ENCODE results near the gene MEGF11. TPM values are rescaled to one million over a fixed set of nuclear protein-coding genes. Genes with fewer than 3 reads are reported as not detected.
A peak's percentile ranks its signal among the peaks of the same experiment; 100 is the strongest.

The MEGF11 gene
- total RNA-seq, 2 donors from 2014 or later: not detected

- DNase-seq: peak; percentile 34 to 65 (median 52)
- intact Hi-C loops (cut with DNase I): no loop called here
- H3K27me3 ChIP-seq: no peaks in the 10 kb centered on the region
Observed at GRCh38 chr15:65981837-65982626, 271.5 kb downstream of the MEGF11 start.

GRCh38 chr15:65980824-65981456 is 272.6 kb downstream of the MEGF11 start:
- 60 to 86% methylated on average over 1 to 5 of the region's 5 CpGs for WGBS, 2 donors
- DNase-seq: peak; percentile 75 to 86 (median 78)
- intact Hi-C loops (cut with DNase I): no loop called here
- peak; percentile 85 for ATAC-seq
- no peak overlapping the region for H3K27ac ChIP-seq
- no peak overlapping the region for H3K4me3 ChIP-seq
- H3K36me3 ChIP-seq (replicated peaks in 1 of 2; ENCODE audit: insufficient read depth in 1 of 2, low read depth in 2 of 2): no peaks in the 10 kb centered on the region
- H3K9me3 ChIP-seq: no peaks in the 10 kb centered on the region
- TF ChIP-seq POLR2A (IDR thresholded peaks at IDR 0.05): no peak
- peak; percentile 56 to 90 (median 82) for TF ChIP-seq CTCF (IDR thresholded peaks at IDR 0.05)
- H3K4me1 ChIP-seq: peaks cover 9% of the 10 kb centered on the region
- H3K27me3 ChIP-seq: no peaks in the 10 kb centered on the region

More at GRCh38 chr15:65981837-65982626, 271.5 kb downstream of the MEGF11 start:
- 10 to 80% methylated on average over 1 to 40 of the region's 42 CpGs for WGBS, 2 donors
- Histone ChIP-seq H3K36me3 (replicated peaks in 1 of 2; ENCODE audit: insufficient read depth in 1 of 2, low read depth in 2 of 2) (no peaks in the 10 kb centered on the region), H3K27ac (no peak overlapping the region), H3K9me3 (no peaks in the 10 kb centered on the region), H3K4me1 (peaks cover 10% of the 10 kb centered on the region), H3K4me3 (no peak overlapping the region)
- ATAC-seq: peak; percentile 59
- peak in 2 of 7 experiments; percentile 12 to 13 for TF ChIP-seq CTCF (IDR thresholded peaks at IDR 0.05)
- TF ChIP-seq POLR2A (IDR thresholded peaks at IDR 0.05): no peak

- Histone ChIP-seq H3K36me3 (replicated peaks in 1 of 2; ENCODE audit: insufficient read depth in 1 of 2, low read depth in 2 of 2) (no peaks in the 10 kb centered on the region), H3K4me1 (no peaks in the 10 kb centered on the region), H3K9me3 (no peaks in the 10 kb centered on the region), H3K27ac (no peak overlapping the region), H3K27me3 (no peaks in the 10 kb centered on the region), H3K4me3 (no peak overlapping the region)
- intact Hi-C loops (cut with DNase I): loop anchor here (10.0 kb wide), 1 partner anchor 205 kb away; no protein-coding TSS in a partner anchor
- ATAC-seq (no peak), DNase-seq (no peak)
- 31 to 38% methylated on average over 2 of the region's 2 CpGs for WGBS, 2 donors
- no peak for TF ChIP-seq POLR2A (IDR thresholded peaks at IDR 0.05)
- no peak for TF ChIP-seq CTCF (IDR thresholded peaks at IDR 0.05)
Observed at GRCh38 chr15:65979837-65980236, 273.7 kb downstream of the MEGF11 start.

- no peaks in the 10 kb centered on the region for H3K9me3 ChIP-seq
- H3K27me3 ChIP-seq: no peaks in the 10 kb centered on the region
- intact Hi-C loops (cut with DNase I): loop anchor here (10.0 kb wide), 1 partner anchor 205 kb away; no protein-coding TSS in a partner anchor
- ATAC-seq (no peak), DNase-seq (no peak)
- 75 to 81% methylated on average over 6 to 7 of the region's 7 CpGs for WGBS, 2 donors
- no peaks in the 10 kb centered on the region for H3K36me3 ChIP-seq (replicated peaks in 1 of 2; ENCODE audit: insufficient read depth in 1 of 2, low read depth in 2 of 2)
- no peak overlapping the region for H3K4me3 ChIP-seq
- no peak for TF ChIP-seq CTCF (IDR thresholded peaks at IDR 0.05)
- TF ChIP-seq POLR2A (IDR thresholded peaks at IDR 0.05): no peak
- H3K4me1 ChIP-seq: no peaks in the 10 kb centered on the region
- no peak overlapping the region for H3K27ac ChIP-seq
Observed at GRCh38 chr15:65979316-65979715, 274.2 kb downstream of the MEGF11 start.
